ENCODE data around the gene CLDN1.

The CLDN1 gene

DNA sequence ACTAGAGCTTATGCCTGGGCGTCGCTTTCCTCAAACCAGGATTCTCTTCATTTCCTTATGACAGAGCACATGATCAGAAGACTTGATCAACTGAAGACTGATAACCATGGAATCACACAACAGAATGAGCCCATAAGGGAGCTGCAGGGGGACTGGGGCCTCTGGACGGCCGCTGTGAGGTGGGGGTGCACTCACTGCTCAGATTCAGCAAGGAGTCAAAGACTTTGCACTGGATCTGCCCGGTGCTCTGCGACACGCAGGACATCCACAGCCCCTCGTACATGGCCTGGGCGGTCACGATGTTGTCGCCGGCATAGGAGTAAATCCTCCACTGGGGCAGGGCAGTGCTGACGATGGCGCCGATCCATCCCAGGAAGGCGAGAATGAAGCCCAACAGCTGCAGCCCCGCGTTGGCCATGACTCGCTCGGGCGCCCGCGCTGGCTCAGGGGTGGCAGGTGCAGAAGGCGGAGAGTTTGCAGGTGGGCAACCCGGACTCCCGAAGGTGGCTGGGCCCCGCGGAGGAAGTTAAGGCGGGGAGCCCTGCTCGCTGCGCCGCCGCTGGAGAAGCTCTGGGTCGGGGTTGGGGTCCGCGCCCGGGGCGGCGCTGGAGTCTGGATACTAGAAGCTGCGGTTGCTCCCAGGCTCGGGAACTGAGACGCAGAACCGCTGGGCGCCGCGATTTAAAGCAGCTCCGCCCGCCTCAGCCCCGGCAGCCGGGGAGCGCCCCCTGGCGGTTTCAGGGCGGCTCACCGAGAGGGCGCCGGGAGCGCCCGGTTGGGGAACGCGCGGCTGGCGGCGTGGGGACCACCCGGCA lies at the start of gene CLDN1:
Gene CLDN1, minus strand, starts transcription at position 658 of the 815 bp plus-strand sequence. Its CDS starts 240 bp downstream, at position 418.
- peak; percentile 37 for DNase-seq (ENCODE audit: low read depth)

- no peak for DNase-seq (ENCODE audit: low read depth)
Measured at GRCh38 chr3:190371152-190371551, 48.9 kb upstream of the CLDN1 start.

- DNase-seq (ENCODE audit: low read depth): no peak
Measured at GRCh38 chr3:190370369-190370768, 48.1 kb upstream of the CLDN1 start.

- DNase-seq (ENCODE audit: low read depth): no peak
Measured at GRCh38 chr3:190369668-190370295, 47.5 kb upstream of the CLDN1 start.

DNA sequence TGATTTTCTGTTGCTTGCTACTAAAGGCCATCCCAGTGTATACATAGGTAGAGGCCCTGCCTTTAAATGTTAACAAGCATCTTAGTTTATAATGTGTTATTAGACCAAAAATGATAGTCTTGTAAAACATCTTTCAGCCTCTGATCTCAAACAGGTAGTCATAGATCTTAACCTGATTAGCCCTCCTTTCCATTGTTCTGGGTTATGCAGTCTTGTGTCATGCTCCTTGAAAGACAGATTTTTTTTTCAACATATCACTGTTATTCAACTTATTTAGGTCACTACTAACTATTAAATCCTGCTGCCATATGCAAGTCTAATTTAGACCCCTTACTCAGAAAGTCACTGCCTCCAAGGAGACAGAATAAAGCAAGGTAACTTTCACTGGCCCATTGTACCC lies 46.6 kb upstream of the CLDN1 start:
- no peak for DNase-seq (ENCODE audit: low read depth)

- no peak for DNase-seq (ENCODE audit: low read depth)
Measured at GRCh38 chr3:190366133-190366532, 43.9 kb upstream of the CLDN1 start.

DNA sequence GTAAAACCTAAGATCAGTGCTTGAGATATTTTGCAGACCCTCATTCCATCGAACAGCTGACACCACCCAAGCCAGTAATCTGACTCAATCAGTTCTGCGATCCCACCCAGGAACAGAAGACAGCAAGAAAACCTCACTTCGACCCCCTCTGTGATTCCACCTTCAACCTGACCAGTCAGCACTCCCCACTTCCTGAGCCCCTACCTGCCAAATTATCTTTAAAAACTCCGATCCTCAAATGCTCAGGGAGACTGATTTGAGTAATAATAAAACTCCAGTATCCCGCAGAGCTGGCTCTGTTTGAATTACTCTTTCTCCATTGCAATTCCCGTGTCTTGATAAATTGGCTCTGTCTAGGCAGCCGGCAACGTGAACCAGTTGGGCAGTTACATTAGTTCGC lies 40.0 kb upstream of the CLDN1 start:
- no peak for DNase-seq (ENCODE audit: low read depth)

DNA sequence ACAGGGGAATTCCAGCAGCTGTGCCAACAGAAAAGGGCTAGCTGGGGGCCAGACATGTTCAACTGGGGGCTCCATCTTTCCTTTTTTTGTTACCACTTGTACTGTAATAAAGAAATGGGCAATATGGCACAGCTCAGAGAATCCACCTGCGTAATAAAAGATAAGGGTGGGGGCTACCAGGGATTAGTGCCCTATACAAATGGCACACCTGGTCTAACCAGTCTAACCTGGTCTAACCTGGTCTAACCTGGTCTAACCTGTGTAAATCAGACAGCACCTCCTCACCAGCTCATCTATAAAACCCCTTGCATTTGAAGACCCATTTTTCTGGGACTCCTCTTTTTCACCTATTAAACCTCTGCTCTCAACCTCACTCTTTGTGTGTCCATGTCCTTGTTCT lies 39.5 kb upstream of the CLDN1 start:
- DNase-seq (ENCODE audit: low read depth): no peak

GRCh38 chr3:190360228-190360627 lies 38.0 kb upstream of the CLDN1 start:
- no peak for DNase-seq (ENCODE audit: low read depth)

DNA sequence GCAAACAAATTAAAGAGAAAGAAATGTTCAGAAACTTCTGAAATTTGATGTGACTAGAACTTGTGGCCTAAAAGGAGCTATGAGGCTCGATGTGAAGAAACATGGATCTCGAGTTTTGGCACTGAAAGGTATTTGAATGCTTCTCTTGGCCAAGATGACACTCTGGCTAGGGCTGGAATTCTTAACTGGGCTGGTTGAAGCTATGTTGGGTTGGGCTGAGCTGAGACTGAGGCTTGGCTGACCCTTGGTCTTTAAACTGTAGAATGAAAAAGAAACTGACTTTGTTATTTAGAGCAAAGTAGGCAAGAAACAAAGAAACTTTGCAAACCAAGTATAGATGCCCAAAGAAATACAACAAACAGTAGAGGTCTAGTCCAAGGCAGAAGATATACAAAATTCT lies 37.6 kb upstream of the CLDN1 start:
- DNase-seq (ENCODE audit: low read depth): no peak

GRCh38 chr3:190357468-190357867 lies 35.2 kb upstream of the CLDN1 start:
- DNase-seq (ENCODE audit: low read depth): no peak

GRCh38 chr3:190356246-190356645 lies 34.0 kb upstream of the CLDN1 start:
- no peak for DNase-seq (ENCODE audit: low read depth)

- no peak for DNase-seq (ENCODE audit: low read depth)
Measured at GRCh38 chr3:190352861-190353457, 30.7 kb upstream of the CLDN1 start.

- DNase-seq (ENCODE audit: low read depth): no peak
Measured at GRCh38 chr3:190346541-190346940, 24.3 kb upstream of the CLDN1 start.

DNA sequence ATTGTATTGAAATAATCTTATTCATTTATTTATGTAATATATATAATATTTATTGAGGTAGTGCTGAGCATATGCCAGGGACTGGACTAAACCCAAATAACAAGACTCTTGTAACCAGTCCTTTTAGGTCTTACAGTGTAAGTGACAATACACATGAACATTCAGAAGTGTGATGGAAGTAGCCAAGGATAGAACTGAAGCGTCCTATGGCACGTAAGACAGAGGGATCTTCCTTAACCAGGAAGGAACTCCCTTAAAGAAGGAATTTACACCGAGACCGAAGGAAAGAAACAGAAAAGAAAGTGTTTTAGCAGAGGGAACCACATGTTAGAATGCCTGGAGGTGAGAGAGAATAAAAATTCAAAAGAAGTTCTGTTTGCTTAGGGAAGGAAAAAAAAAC lies 23.6 kb upstream of the CLDN1 start:
- no peak for DNase-seq (ENCODE audit: low read depth)

- DNase-seq (ENCODE audit: low read depth): no peak
Measured at GRCh38 chr3:190345027-190345821, 23.0 kb upstream of the CLDN1 start.

- DNase-seq (ENCODE audit: low read depth): no peak
Measured at GRCh38 chr3:190340071-190340470, 17.8 kb upstream of the CLDN1 start.

GRCh38 chr3:190339130-190339529 lies 16.9 kb upstream of the CLDN1 start:
- no peak for DNase-seq (ENCODE audit: low read depth)

DNA sequence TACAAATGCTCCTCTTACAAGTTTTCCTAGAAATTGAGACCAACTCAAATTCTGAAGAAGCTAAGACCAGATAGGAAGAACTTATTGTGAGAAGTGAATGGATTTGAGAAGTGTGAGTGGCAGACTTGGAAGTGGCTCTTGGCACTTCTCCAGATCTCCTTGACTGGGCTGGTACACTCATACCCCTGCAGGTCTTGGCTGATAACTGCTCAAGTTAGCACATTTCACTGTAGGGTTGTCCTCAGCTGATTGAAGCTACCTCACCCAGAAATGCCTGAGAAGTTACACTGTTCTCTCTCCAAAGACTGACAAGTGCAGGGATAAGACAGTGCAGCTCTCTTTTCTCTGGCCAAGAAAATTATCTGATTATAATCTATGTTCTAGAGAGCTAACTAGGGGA lies 16.5 kb upstream of the CLDN1 start:
- no peak for DNase-seq (ENCODE audit: low read depth)

DNA sequence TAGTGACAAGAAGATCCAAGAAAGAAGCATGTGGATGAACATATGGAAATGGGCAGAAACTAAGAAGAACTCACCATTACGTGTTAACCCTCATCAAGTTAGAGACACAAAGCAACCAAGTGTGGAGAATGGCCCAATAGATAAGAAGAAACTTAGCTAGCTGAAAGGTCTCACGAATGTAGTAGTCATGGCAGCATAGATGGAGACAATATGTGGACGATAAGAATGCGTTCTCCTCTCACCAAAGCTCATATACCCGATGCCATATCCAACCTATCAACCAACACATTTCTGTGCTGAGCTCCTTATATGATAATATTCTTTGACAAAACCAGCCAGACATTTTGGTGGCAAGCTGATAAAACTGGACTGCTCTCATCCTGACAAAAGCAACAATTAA lies 15.1 kb upstream of the CLDN1 start:
- no peak for DNase-seq (ENCODE audit: low read depth)

DNA sequence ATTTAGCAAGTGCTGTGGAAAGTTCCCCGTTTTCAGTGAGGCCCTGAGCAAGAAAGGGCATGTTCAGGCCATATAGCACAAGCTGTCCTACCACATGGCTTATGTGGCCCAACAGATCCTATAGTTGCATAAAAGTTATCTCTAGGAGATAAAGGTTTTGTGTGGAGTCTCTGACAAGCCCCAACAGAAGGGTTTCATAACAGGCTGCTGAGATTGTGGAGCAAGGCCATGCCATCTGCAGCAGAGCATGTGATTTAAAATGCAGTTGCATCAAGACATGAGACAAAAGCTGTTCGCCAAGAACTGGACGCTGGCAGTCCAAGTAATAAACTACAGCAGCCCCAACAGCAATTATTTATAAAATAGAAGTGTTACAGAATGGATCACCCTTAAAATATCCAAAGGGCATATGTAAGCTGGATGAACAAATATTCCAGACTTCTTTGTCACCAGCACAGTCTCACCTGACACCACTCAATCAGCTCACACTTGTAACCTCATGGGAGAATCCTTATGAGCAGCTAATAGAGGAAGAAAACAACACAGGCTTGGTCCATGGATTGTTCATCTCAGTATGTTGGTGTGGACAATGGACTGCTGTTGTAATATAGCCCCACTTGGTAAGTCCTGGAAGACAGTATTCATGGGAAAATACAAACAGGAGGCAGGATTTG lies 14.4 kb upstream of the CLDN1 start:
- DNase-seq (ENCODE audit: low read depth): no peak

- no peak for DNase-seq (ENCODE audit: low read depth)
Measured at GRCh38 chr3:190333961-190334360, 11.7 kb upstream of the CLDN1 start.

Data from T-helper 22 cell (primary cell).